RWPE1 (cell line): ENCODE measurements around the gene SH3D19.

ENCODE experiments used
- CTCF ChIA-PET: fragments of 350-600 bp; sonication (Branson Sonifier 250); formaldehyde crosslinking; extraction: SDS; loops from one replicate; lab custom pipeline; 2021; lab: Yijun Ruan, JAX
- POLR2A ChIA-PET: fragments of 400-600 bp; formaldehyde crosslinking; extraction: SDS; loops from one replicate; lab custom pipeline; 2020; ENCODE audit warnings: antibody characterized with exemption; ENCODE audit not compliant: low non-redundant PET; lab: Yijun Ruan, JAX
- DNase-seq: peaks from one replicate; pipeline ENCODE4 v3.0.0; 2012; ENCODE audit warnings: low spot score
- H3K27ac ChIP-seq: fragments of 450-650 bp; 2 replicates; pipeline ENCODE4 v1.5.1; 2017
- TF ChIP-seq, protein P1 (sequence below): fragments of 450-650 bp; conservative IDR thresholded peaks from 2 replicates; pipeline ENCODE4 v1.5.1; 2017; ENCODE audit warnings: low read depth, mild to moderate bottlenecking

The SH3D19 gene

DNA sequence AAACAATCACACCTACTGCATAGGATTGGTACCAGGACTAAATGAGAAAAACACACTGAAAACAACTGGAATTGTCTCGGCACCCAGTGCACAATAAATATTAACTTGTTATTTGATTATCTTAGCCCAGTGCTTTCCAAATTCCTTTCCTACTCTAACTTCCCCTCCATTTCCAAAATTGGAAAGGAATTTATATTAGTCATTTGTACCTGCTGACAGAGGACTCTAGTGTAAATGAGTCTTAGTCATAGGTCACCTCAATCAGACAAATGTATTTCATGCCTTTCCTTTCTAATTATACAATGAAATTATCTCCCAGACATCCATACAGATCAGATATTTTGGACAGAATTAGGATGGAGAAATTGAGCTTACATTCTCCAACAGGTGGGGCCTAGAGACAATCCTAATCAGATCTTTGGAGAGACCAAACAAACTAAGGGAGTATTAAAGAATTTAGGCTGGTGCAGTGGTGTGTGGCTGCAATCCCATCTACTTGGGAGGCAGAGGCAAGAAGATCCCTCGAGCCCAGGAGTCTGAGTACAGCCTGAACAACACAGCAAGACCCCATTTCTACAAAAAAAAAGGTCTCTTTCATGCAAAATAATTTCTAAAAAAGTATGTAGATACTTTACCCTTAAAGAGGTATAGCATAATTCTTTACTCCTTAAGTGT lies 10.1 kb downstream of the SH3D19 start:
- DNase-seq: peak; percentile 87
- TF ChIP-seq, protein P1, sequence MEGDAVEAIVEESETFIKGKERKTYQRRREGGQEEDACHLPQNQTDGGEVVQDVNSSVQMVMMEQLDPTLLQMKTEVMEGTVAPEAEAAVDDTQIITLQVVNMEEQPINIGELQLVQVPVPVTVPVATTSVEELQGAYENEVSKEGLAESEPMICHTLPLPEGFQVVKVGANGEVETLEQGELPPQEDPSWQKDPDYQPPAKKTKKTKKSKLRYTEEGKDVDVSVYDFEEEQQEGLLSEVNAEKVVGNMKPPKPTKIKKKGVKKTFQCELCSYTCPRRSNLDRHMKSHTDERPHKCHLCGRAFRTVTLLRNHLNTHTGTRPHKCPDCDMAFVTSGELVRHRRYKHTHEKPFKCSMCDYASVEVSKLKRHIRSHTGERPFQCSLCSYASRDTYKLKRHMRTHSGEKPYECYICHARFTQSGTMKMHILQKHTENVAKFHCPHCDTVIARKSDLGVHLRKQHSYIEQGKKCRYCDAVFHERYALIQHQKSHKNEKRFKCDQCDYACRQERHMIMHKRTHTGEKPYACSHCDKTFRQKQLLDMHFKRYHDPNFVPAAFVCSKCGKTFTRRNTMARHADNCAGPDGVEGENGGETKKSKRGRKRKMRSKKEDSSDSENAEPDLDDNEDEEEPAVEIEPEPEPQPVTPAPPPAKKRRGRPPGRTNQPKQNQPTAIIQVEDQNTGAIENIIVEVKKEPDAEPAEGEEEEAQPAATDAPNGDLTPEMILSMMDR: no peak
- ChIA-PET POLR2A (no interaction called here), CTCF (interaction anchor here (0.8 kb wide), 1 partner anchor 10 kb away, joined by 3 read pairs; no protein-coding TSS in a partner anchor)
- H3K27ac ChIP-seq: no peak overlapping the region

- TF ChIP-seq, protein P1: no peak
- ChIA-PET CTCF (interaction anchor here (0.8 kb wide), 1 partner anchor 9 kb away, joined by 3 read pairs; no protein-coding TSS in a partner anchor), POLR2A (no interaction called here)
- no peak for DNase-seq
- H3K27ac ChIP-seq: peak overlapping the region; percentile 44; the same call in 1 of the 2 replicates
These were observed 10.9 kb downstream of the SH3D19 start for GRCh38 chr4:151314479-151314878.

DNA sequence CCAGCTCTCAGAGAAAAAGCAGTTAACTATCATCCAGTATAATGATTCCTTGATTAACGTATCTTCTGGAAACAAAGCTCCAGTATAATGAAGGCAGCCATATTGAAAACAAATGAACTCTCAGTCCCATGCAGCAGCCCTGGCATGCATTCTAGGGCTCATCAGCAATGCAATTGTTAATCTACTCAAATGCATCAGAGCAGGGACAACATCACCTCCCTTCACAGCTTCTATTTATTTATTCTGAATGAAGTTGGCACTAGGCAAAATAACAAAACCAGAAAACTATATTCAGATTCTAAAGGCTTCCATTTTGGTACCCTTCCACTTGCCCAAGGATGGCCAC lies 11.4 kb downstream of the SH3D19 start:
- H3K27ac ChIP-seq: no peak overlapping the region
- DNase-seq: no peak
- ChIA-PET CTCF (no interaction called here), POLR2A (no interaction called here)
- TF ChIP-seq, protein P1: no peak

DNA sequence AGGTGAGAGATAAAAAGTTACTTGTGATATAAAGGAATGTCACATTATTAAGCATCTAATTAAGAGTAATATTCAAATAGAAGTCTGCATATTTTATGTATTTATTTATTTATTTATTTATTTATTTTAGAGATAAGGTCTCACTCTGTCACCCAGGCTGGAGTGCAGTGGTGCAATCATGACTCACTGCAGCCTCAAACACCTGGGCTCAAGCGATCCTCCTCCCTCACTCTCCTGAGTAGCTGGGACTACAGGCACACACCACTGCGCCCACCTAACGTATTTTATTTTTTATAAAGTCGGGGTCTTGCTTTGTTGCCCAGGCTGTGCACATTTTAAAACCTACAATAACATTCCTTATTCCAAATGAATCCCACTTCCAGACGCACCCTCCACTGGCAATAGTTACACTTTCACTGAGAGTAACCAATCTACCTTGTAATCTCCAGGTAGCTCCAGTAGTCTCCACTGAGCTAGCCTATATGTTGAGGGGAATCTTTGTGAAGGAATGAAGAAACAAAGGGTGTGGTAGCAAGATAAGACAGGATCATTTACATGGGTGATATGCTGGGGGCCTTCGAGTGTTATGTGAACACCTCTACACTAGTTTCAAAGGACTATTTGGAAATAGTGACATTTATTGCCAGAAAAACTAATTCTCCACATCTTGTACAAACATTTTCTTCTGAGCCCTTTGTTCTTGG lies 11.9 kb downstream of the SH3D19 start:
- POLR2A ChIA-PET: no interaction called here
- TF ChIP-seq, protein P1: no peak
- CTCF ChIA-PET: interaction anchor here (1.0 kb wide), 1 partner anchor 36 kb away, joined by 3 read pairs; the partner anchor contains the start of gene PRSS48
- no peak overlapping the region for H3K27ac ChIP-seq
- no peak for DNase-seq

DNA sequence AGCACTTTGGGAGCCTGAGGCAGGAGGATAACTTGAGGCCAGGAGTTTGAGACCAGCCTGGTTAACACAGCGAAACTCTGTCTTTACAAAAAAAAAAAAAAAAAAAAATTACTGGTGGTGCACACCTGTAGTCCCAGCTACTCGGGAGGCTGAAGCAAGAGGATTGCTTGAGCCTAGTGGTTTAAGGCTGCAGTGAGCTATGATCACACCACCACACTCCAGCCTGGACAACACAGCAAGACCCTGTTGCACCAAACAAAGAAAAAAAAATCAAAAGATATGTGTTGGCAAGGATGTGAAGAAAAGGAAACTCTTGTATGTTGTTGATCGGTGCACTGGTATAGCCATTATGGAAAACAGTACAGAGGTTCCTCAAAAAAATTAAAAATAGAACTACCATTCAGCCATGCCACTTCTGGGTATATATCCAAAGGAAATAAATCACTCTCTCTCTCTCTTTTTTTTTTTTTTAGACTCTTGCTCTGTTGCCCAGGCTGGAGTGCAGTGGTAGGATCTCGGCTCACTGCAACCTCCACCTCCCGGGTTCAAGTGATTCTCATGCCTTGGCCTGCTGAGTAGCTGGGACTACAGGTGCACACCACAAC lies 15.2 kb downstream of the SH3D19 start:
- TF ChIP-seq, protein P1: no peak
- ChIA-PET POLR2A (no interaction called here), CTCF (interaction anchor here (0.7 kb wide), 1 partner anchor 34 kb away, joined by 3 read pairs; no protein-coding TSS in a partner anchor)
- DNase-seq: no peak
- no peak overlapping the region for H3K27ac ChIP-seq

DNA sequence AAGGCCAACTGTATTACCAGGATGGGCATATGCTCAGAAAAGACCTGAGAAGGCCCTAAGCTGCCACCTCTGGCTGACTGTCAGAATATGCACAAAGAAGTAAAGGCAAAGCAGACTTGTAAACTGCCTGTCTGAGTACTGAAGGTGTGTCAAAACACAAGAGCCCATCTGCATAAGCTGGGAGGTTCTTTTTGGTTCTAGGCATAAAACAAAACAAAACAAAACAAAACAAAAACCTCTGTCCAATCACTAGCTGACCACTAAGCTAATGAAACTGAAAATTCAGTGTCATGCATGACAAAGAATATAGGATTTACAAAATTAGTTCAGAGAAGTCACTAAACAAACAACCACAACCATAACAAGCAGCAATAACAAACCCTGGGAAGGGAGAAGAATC lies 20.6 kb downstream of the SH3D19 start:
- DNase-seq: no peak
- no peak overlapping the region for H3K27ac ChIP-seq
- ChIA-PET CTCF (interaction anchor here (0.6 to 1.0 kb wide), 4 partner anchors 10 to 1064 kb away, joined by 3 read pairs; no protein-coding TSS in a partner anchor), POLR2A (no interaction called here)
- TF ChIP-seq, protein P1: no peak
